Testis (tissue), 2 donors: Measurements from ENCODE around the gene RGPD8.

Experiments
- CTCF ChIP-seq, 3 experiments: fragments of 450-650 bp in 2 of 3; fragments of 200-600 bp in 1 of 3; sonication (generic) in 1 of 3; IDR thresholded peaks; one replicate each; pipeline ENCODE4 v1.5.1; 2016 to 2019; ENCODE audit warnings: antibody characterized with exemption in 3 of 3, mild to moderate bottlenecking in 2 of 3, moderate library complexity in 1 of 3
- POLR2A ChIP-seq: fragments of 450-650 bp; IDR thresholded peaks from one replicate; pipeline ENCODE4 v1.6.1; 2017; ENCODE audit warnings: antibody characterized with exemption, mild to moderate bottlenecking, moderate library complexity

- no peak for TF ChIP-seq POLR2A
- no peak for TF ChIP-seq CTCF (IDR thresholded peaks at IDR 0.05)
Observed at GRCh38 chr2:112321375-112322320, 111.8 kb downstream of the RGPD8 start.
